ENCODE measurements around the gene PSMG4.

PSMG4 gene

DNA sequence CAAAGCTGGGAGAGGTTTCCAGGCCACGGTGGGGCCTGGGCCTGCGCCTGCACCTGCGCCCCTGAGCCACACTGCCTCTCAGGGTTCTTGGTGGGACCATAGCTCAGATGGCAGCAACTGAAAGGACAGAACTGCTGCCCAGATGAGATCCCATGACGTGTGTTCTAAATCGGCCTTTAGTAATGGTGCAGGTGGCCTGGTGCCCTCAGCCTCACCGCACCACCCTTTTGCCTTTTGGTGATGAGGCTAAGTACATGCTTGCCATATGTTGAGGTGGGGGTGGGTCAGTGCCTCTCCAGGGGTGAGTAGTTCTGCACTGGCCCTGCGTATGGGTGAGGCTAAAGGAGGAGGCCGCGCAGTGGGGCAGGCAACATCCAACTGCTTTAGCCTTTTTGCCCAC, 7.4 kb downstream of the PSMG4 start:
- DNase-seq (ENCODE audit: low read depth): no peak
- no peak overlapping the region for H3K4me3 ChIP-seq (ENCODE audit: low read depth, low read length)
- TF ChIP-seq, protein P1, sequence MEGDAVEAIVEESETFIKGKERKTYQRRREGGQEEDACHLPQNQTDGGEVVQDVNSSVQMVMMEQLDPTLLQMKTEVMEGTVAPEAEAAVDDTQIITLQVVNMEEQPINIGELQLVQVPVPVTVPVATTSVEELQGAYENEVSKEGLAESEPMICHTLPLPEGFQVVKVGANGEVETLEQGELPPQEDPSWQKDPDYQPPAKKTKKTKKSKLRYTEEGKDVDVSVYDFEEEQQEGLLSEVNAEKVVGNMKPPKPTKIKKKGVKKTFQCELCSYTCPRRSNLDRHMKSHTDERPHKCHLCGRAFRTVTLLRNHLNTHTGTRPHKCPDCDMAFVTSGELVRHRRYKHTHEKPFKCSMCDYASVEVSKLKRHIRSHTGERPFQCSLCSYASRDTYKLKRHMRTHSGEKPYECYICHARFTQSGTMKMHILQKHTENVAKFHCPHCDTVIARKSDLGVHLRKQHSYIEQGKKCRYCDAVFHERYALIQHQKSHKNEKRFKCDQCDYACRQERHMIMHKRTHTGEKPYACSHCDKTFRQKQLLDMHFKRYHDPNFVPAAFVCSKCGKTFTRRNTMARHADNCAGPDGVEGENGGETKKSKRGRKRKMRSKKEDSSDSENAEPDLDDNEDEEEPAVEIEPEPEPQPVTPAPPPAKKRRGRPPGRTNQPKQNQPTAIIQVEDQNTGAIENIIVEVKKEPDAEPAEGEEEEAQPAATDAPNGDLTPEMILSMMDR (IDR thresholded peaks at IDR 0.05; ENCODE audit: control insufficient read depth, extremely low read depth, insufficient read depth): no peak

DNA sequence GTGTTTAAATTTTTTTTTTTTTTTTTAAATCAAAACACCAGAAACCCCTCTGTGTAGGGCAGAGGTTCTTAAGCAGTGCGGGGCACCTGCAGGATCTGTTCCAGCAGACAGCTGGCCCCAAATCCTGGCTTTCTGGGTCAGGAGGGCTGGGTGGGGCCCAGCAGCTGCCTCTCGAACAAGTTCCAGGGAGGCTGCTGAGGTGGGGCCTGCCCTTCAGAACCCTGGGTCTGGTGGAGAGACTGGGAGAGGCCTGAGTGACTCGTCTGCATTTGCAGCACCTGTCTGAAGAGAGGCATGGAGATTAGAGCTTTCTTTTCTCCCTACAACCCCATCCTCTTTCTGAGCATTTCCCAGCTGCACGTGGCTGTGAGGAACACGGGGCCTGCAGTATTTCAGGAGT, 8.4 kb downstream of the PSMG4 start:
- H3K4me3 ChIP-seq (ENCODE audit: low read depth, low read length): no peak overlapping the region
- no peak for DNase-seq (ENCODE audit: low read depth)
- TF ChIP-seq, protein P1 (IDR thresholded peaks at IDR 0.05; ENCODE audit: control insufficient read depth, extremely low read depth, insufficient read depth): no peak

DNA sequence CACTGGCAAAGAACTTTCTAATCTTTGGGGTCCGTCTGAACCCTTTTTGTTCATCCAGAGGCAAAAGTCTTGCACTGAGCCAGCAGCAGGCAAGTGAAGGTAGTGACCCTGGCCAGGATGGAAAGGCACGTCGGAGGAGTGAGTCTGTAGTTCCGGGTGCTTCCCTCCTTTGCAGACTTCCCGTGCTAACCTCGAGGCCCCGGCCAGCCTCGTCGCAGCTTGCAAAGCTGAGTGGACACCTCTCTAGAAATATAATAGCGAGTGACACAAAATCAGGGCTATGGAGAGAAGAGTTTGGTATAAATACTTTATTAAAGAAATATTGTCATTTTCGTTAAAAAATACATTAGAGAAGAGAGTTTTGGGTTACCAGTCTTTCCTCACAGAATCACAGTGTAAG, 9.9 kb downstream of the PSMG4 start:
- H3K4me3 ChIP-seq (ENCODE audit: low read depth, low read length): no peak overlapping the region
- TF ChIP-seq, protein P1 (IDR thresholded peaks at IDR 0.05; ENCODE audit: control insufficient read depth, extremely low read depth, insufficient read depth): no peak
- DNase-seq (ENCODE audit: low read depth): no peak

DNA sequence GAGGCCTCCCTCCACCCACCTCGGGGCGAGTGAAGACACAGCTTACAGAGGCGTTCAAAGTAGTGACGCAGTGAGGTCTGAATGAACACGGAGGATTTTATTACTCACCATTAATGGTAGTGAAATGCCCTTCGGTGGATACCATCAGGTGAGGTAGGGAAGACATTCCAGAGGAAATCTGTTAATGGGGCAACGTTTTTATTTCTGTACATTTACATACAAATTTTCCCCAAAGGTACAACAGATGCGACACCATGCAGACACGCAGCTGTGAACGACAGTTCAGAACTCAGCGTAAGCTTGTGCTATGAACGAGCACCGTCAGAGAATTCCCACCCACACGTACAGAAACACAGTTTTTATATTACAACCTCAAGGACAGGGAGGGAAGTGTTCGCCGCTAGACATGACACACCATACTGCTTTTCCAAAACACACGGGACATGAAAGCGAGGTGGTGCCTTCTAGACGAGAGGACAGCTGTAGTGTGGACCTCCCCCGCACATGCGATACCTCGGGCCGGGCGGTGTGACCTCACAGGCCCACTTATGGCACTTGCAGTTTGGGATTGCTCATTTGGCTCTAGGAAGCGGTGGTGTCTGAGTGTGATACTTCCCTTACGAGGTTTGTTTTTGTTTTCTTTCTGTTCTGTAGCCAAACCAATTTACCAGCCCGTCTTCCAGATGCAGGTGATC, 10.7 kb downstream of the PSMG4 start:
- TF ChIP-seq, protein P1 (IDR thresholded peaks at IDR 0.05; ENCODE audit: control insufficient read depth, extremely low read depth, insufficient read depth): no peak
- DNase-seq (ENCODE audit: low read depth): no peak
- H3K4me3 ChIP-seq (ENCODE audit: low read depth, low read length): no peak overlapping the region

DNA sequence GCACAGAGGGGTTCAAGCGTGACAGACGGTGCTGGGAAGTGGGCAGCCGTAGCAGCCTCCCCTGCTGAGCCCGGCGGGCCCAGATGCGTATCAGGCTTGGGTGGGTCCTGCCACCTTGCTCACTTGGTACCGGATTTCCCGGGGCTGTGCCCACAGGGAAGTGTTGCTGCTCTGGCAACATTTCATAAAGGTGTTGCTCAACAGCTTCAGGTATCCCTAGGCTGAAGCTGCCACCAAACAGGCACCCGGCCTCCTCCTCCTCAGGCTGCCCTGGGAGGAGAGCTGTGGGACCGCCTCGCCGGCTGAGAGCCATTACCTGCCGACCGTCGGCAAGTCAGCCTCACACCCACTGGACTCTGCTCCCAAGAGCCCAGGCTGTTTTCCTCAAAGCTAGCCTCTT, 11.5 kb downstream of the PSMG4 start:
- DNase-seq (ENCODE audit: low read depth): no peak
- TF ChIP-seq, protein P1 (IDR thresholded peaks at IDR 0.05; ENCODE audit: control insufficient read depth, extremely low read depth, insufficient read depth): no peak
- no peak overlapping the region for H3K4me3 ChIP-seq (ENCODE audit: low read depth, low read length)

DNA sequence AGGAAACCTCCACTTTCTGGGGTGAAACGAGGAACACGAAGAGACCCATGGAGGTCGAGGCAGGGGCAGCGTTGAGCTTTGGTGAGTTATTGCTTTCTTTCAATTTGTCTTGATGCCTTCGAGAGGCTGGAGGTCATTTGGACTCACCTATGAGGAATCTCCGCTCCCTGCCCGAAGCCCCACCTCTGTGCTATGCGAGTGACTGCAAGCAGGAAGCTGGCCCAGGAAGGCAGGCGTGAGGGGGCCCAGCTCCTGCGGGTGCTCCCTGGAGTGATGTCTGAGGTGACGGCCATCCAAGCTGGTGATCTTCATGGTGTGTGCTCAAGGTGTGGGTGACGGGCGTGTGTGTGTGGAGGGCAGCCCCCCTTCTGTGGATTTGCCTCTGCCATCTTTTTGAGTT, 13.0 kb downstream of the PSMG4 start:
- no peak for DNase-seq (ENCODE audit: low read depth)
- TF ChIP-seq, protein P1 (IDR thresholded peaks at IDR 0.05; ENCODE audit: control insufficient read depth, extremely low read depth, insufficient read depth): no peak
- H3K4me3 ChIP-seq (ENCODE audit: low read depth, low read length): no peak overlapping the region

All from LNCaP clone FGC (cell line).